DOHH2 (cell line): ENCODE data around the gene EPG5.

Source experiments
- CTCF ChIP-seq: fragments of 200-600 bp; sonication (generic); IDR thresholded peaks from one replicate; pipeline ENCODE4 v1.5.1; 2014; ENCODE audit warnings: antibody characterized with exemption, mild to moderate bottlenecking, low read depth, low read length; ENCODE audit not compliant: poor library complexity, severe bottlenecking
- EZH2phosphoT487 ChIP-seq: fragments of 200-600 bp; sonication (generic); IDR thresholded peaks from 2 replicates; pipeline ENCODE4 v1.6.1; 2017; ENCODE audit warnings: borderline replicate concordance, mild to moderate bottlenecking, antibody characterized with exemption, low read length, moderate library complexity, mixed read lengths

GRCh38 chr18:45939236-45939635 is 27.9 kb downstream of the EPG5 start:
- TF ChIP-seq CTCF (no peak), EZH2phosphoT487 (no peak)
